Activated CD8-positive, alpha-beta T cell treated with anti-CD3 and anti-CD28 coated beads, Interleukin-2, amount 10 ng/mL, durations not matched to agents 7 days and 5 days (primary cell): Measurements from ENCODE around the gene LOXL1. TPM values are rescaled to one million over a fixed set of nuclear protein-coding genes. Genes with fewer than 3 reads are reported as not detected.

Experiments used
- ATAC-seq: fragments of 150-1000 bp; cut with Tn5 transposase; one replicate; pipeline ENCODE4 v1.10.0; 2021; ENCODE audit warnings: moderate library complexity
- CTCF ChIA-PET: fragments of 350-600 bp; sonication (Branson Sonifier 250); formaldehyde crosslinking; loops from one replicate; lab custom pipeline; 2021; ENCODE audit warnings: antibody characterized with exemption; lab: Charles Lee
- POLR2A ChIA-PET: fragments of 350-600 bp; sonication (Branson Sonifier 250); formaldehyde crosslinking; loops from one replicate; lab custom pipeline; 2021; ENCODE audit warnings: antibody characterized with exemption; lab: Charles Lee
- DNase-seq: peaks from one replicate; pipeline ENCODE4 v3.0.0-alpha.2; 2020
- H3K27ac Mint-ChIP-seq: one replicate; pipeline ENCODE4 v1.8.0; 2021; ENCODE audit warnings: mild to moderate bottlenecking, mixed read lengths
- H3K27me3 Mint-ChIP-seq: one replicate; pipeline ENCODE4 v1.8.0; 2021; ENCODE audit warnings: low read depth, mixed read lengths
- H3K36me3 Mint-ChIP-seq: one replicate; pipeline ENCODE4 v1.8.0; 2021; ENCODE audit warnings: low read depth, mixed read lengths
- H3K4me1 Mint-ChIP-seq: one replicate; pipeline ENCODE4 v1.8.0; 2021; ENCODE audit warnings: low read depth, mixed read lengths
- H3K4me3 Mint-ChIP-seq: one replicate; pipeline ENCODE4 v1.8.0; 2021; ENCODE audit warnings: mild to moderate bottlenecking, mixed read lengths
- H3K9me3 Mint-ChIP-seq: one replicate; pipeline ENCODE4 v1.8.0; 2022; ENCODE audit warnings: mixed read lengths; ENCODE audit not compliant: insufficient read depth
- total RNA-seq, 2 experiments: library from RNA; stranded (reverse); gene quantifications; one replicate each; pipeline ENCODE4 v1.2.3, GENCODE V29; 2021

The LOXL1 gene
- total RNA-seq, 2 experiments from 2014 or later, result 5.9 to 8.4 TPM

DNA sequence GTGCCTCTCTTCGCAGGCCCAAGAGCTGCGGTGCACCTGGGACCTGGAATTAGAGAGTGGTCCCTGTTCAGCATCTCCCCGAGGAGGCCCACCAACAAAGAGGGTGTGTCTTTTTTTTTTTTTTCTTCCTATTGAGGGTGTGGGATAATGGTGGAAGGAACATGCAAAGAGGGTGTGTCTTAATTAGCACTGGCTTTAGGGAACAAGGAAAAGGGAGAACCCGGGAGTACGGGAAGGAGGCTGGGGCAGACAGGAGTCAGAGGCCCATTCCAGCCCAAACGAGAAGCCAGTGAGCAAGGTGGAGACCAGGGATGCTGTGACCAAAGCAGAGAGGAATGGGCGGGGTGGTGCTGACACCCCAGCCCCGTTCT, 429 bp upstream of the LOXL1 start:
- no peak for ATAC-seq
- H3K27me3 Mint-ChIP-seq, result no peaks in the 10 kb centered on the region
- ChIA-PET CTCF (interaction anchor here (1.1 kb wide), 1 partner anchor 29 kb away, joined by 3 read pairs; no protein-coding TSS in a partner anchor), POLR2A (no interaction called here)
- H3K4me3 Mint-ChIP-seq, result peak overlapping the region; percentile 32
- no peaks in the 10 kb centered on the region for H3K9me3 Mint-ChIP-seq
- H3K27ac Mint-ChIP-seq, result no peak overlapping the region
- DNase-seq, result no peak
- no peaks in the 10 kb centered on the region for H3K36me3 Mint-ChIP-seq
- H3K4me1 Mint-ChIP-seq, result peaks cover 74% of the 10 kb centered on the region

- ChIA-PET POLR2A (interaction anchor here (1.2 to 1.3 kb wide), 2 partner anchors 14 to 20 kb away, joined by 3 to 6 read pairs; no protein-coding TSS in a partner anchor), CTCF (interaction anchor here (1.2 to 5.0 kb wide), 17 partner anchors 9 to 122 kb away, joined by 3 to 54 read pairs (median 9); partner anchors contain the start of gene TBC1D21)
- H3K36me3 Mint-ChIP-seq, result no peaks in the 10 kb centered on the region
- H3K4me3 Mint-ChIP-seq, result peak overlapping the region; percentile 60
- DNase-seq (peak; percentile 38), ATAC-seq (peak; percentile 10)
- no peaks in the 10 kb centered on the region for H3K27me3 Mint-ChIP-seq
- H3K9me3 Mint-ChIP-seq, result no peaks in the 10 kb centered on the region
- H3K4me1 Mint-ChIP-seq, result peaks cover 75% of the 10 kb centered on the region
- H3K27ac Mint-ChIP-seq, result no peak overlapping the region
These were observed 777 bp downstream of the LOXL1 start for GRCh38 chr15:73927003-73927475.

DNA sequence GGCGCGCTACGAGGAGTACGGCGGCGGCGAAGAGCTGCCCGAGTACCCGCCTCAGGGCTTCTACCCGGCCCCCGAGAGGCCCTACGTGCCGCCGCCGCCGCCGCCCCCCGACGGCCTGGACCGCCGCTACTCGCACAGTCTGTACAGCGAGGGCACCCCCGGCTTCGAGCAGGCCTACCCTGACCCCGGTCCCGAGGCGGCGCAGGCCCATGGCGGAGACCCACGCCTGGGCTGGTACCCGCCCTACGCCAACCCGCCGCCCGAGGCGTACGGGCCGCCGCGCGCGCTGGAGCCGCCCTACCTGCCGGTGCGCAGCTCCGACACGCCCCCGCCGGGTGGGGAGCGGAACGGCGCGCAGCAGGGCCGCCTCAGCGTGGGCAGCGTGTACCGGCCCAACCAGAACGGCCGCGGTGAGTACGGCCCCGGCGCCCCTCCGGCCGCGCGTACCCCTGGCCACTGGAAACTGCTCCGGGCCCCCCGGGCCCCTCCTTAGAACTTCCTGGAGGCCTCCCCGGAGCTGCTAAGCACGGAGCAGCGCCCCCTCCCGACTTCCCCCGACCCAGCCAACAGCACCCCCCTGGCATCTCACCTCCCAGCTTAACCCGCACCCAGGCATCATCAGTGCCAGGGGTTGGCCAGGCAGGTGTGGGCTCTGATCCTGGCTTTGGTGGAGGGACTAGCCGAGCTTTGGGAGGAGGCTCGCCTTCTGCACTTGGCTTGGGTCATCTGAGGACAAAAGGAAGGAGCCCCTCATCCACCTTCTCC, 1.4 kb downstream of the LOXL1 start:
- peaks cover 71% of the 10 kb centered on the region for H3K4me1 Mint-ChIP-seq
- no peaks in the 10 kb centered on the region for H3K27me3 Mint-ChIP-seq
- H3K27ac Mint-ChIP-seq, result peak overlapping the region; percentile 71

DNA sequence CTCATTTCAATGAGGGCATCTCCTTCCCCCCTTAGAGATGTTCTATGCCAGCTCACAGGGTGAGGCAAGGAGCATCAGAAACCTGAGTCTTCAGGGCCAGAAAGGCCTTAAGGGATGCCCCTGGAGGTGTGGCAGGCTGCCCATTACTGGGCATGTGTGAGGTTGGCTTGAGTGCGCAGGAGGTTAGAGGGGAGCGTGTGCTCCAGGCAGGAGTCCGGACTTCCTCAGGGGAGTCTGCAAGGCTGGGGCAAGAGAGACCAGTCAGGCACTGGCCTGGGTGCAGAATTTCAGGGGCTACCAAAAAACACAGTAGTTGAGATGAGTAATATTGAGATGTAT, 1.9 kb downstream of the LOXL1 start:
- no peaks in the 10 kb centered on the region for H3K27me3 Mint-ChIP-seq
- peak overlapping the region; percentile 66 for H3K4me3 Mint-ChIP-seq
- ChIA-PET CTCF (interaction anchor here (0.7 to 5.0 kb wide), 25 partner anchors 8 to 125 kb away, joined by 3 to 54 read pairs (median 5); partner anchors contain the start of genes PML and TBC1D21), POLR2A (interaction anchor here (1.0 to 1.3 kb wide), 3 partner anchors 15 to 67 kb away, joined by 3 to 6 read pairs (median 3); no protein-coding TSS in a partner anchor)
- peak overlapping the region; percentile 71 for H3K27ac Mint-ChIP-seq
- ATAC-seq (no peak), DNase-seq (no peak)
- no peaks in the 10 kb centered on the region for H3K9me3 Mint-ChIP-seq
- peaks cover 68% of the 10 kb centered on the region for H3K4me1 Mint-ChIP-seq
- H3K36me3 Mint-ChIP-seq, result no peaks in the 10 kb centered on the region

More for the DNA sequence above, 1.4 kb downstream of the LOXL1 start:
- POLR2A ChIA-PET, result interaction anchor here (1.0 to 1.3 kb wide), 3 partner anchors 14 to 67 kb away, joined by 3 to 6 read pairs (median 3); no protein-coding TSS in a partner anchor
- ATAC-seq (peak; percentile 91), DNase-seq (peak; percentile 85)
- no peaks in the 10 kb centered on the region for H3K9me3 Mint-ChIP-seq
- H3K36me3 Mint-ChIP-seq, result no peaks in the 10 kb centered on the region
- peak overlapping the region; percentile 66 for H3K4me3 Mint-ChIP-seq
- CTCF ChIA-PET, result interaction anchor here (0.7 to 5.0 kb wide), 26 partner anchors 8 to 126 kb away, joined by 3 to 54 read pairs (median 5); partner anchors contain the start of genes PML and TBC1D21

- ChIA-PET POLR2A (no interaction called here), CTCF (interaction anchor here (0.7 to 5.0 kb wide), 12 partner anchors 10 to 65 kb away, joined by 3 to 54 read pairs (median 4); partner anchors contain the start of genes PML and TBC1D21)
- Mint-ChIP-seq H3K27ac (peak overlapping the region; percentile 89), H3K36me3 (no peaks in the 10 kb centered on the region), H3K9me3 (no peaks in the 10 kb centered on the region), H3K4me1 (peaks cover 59% of the 10 kb centered on the region), H3K4me3 (peak overlapping the region; percentile 66), H3K27me3 (no peaks in the 10 kb centered on the region)
- peak; percentile 50 for DNase-seq
- no peak for ATAC-seq
These were observed 2.8 kb downstream of the LOXL1 start for GRCh38 chr15:73928971-73929627.

GRCh38 chr15:73930371-73930770, 4.1 kb downstream of the LOXL1 start:
- POLR2A ChIA-PET, result no interaction called here
- H3K27me3 Mint-ChIP-seq, result no peaks in the 10 kb centered on the region
- CTCF ChIA-PET, result interaction anchor here (3.6 to 5.0 kb wide), 2 partner anchors 22 to 34 kb away, joined by 20 to 54 read pairs; no protein-coding TSS in a partner anchor

GRCh38 chr15:73930790-73931281, 4.6 kb downstream of the LOXL1 start:
- POLR2A ChIA-PET, result no interaction called here
- Mint-ChIP-seq H3K4me1 (peaks cover 44% of the 10 kb centered on the region), H3K36me3 (no peaks in the 10 kb centered on the region), H3K27ac (peak overlapping the region; percentile 42), H3K9me3 (no peaks in the 10 kb centered on the region), H3K4me3 (no peak overlapping the region), H3K27me3 (no peaks in the 10 kb centered on the region)
- DNase-seq (no peak), ATAC-seq (no peak)
- CTCF ChIA-PET, result interaction anchor here (0.8 to 5.0 kb wide), 2 partner anchors 23 to 33 kb away, joined by 3 to 54 read pairs; no protein-coding TSS in a partner anchor

More at GRCh38 chr15:73930371-73930770, 4.1 kb downstream of the LOXL1 start:
- DNase-seq (no peak), ATAC-seq (no peak)
- peaks cover 49% of the 10 kb centered on the region for H3K4me1 Mint-ChIP-seq
- peak overlapping the region; percentile 89 for H3K27ac Mint-ChIP-seq
- no peaks in the 10 kb centered on the region for H3K36me3 Mint-ChIP-seq
- H3K9me3 Mint-ChIP-seq, result no peaks in the 10 kb centered on the region
- H3K4me3 Mint-ChIP-seq, result no peak overlapping the region

GRCh38 chr15:73931441-73931840, 5.2 kb downstream of the LOXL1 start:
- ChIA-PET POLR2A (no interaction called here), CTCF (interaction anchor here (0.8 to 5.0 kb wide), 3 partner anchors 14 to 33 kb away, joined by 3 to 54 read pairs (median 3); no protein-coding TSS in a partner anchor)
- Mint-ChIP-seq H3K9me3 (no peaks in the 10 kb centered on the region), H3K27ac (peak overlapping the region; percentile 60), H3K36me3 (no peaks in the 10 kb centered on the region), H3K4me1 (peaks cover 43% of the 10 kb centered on the region), H3K27me3 (no peaks in the 10 kb centered on the region), H3K4me3 (no peak overlapping the region)
- ATAC-seq (no peak), DNase-seq (no peak)

DNA sequence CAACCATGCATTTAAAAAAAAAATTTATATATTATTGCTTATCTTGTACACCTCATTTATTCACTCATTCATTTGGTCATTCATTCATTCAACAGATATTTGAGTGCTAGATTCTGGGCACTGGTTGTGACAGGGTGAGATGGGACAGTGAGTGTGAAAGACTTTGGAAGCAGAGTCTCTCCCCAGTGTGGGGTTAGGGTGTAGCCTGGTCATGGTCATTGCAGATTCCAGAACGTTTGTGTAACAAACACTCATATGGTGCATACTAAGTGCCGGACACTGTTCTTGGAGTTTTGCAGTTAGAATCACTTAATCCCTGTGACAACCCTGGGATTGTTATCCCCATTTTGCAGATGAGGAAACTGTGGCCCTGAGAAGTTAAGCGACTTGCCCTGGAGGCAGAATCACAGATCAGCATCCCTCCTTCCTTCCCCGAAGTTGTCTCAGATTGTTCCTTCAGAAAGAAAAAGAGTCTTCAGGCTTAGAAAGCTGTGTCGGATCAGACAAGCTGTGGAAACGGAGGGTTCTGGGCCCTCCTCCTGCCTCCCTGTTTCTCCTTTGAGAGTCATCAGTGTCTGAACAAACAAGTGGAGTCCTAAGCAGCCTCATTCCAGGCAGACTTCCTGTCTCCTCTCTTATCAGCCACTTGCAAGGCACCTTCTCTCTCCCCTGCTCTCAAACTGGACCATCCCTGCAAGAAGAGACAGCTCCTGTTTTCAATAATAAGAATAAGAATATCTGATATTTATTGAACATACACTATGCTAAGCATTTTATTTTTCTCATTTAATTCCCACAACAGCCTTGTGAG, 6.3 kb downstream of the LOXL1 start:
- ATAC-seq (no peak), DNase-seq (no peak)
- H3K36me3 Mint-ChIP-seq, result no peaks in the 10 kb centered on the region
- CTCF ChIA-PET, result interaction anchor here (1.1 to 1.5 kb wide), 4 partner anchors 15 to 24 kb away, joined by 3 to 4 read pairs (median 3); no protein-coding TSS in a partner anchor
- H3K4me3 Mint-ChIP-seq, result no peak overlapping the region
- POLR2A ChIA-PET, result no interaction called here
- no peaks in the 10 kb centered on the region for H3K27me3 Mint-ChIP-seq
- H3K4me1 Mint-ChIP-seq, result peaks cover 43% of the 10 kb centered on the region
- no peaks in the 10 kb centered on the region for H3K9me3 Mint-ChIP-seq
- no peak overlapping the region for H3K27ac Mint-ChIP-seq

- ChIA-PET POLR2A (no interaction called here), CTCF (interaction anchor here (0.9 to 3.4 kb wide), 5 partner anchors 12 to 60 kb away, joined by 3 to 16 read pairs (median 4); no protein-coding TSS in a partner anchor)
These were observed 8.0 kb downstream of the LOXL1 start for GRCh38 chr15:73934281-73934680.

More at GRCh38 chr15:73934281-73934680, 8.0 kb downstream of the LOXL1 start:
- no peak for DNase-seq
- H3K27me3 Mint-ChIP-seq, result no peaks in the 10 kb centered on the region
- no peaks in the 10 kb centered on the region for H3K9me3 Mint-ChIP-seq
- peaks cover 30% of the 10 kb centered on the region for H3K4me1 Mint-ChIP-seq
- no peaks in the 10 kb centered on the region for H3K36me3 Mint-ChIP-seq
- H3K4me3 Mint-ChIP-seq, result no peak overlapping the region
- ATAC-seq, result no peak
- H3K27ac Mint-ChIP-seq, result no peak overlapping the region
